Gastrocnemius medialis (tissue), 4 donors: ENCODE measurements around the gene FCRL5.

Experiments
- POLR2A ChIP-seq, 2 donors: fragments of 450-650 bp; IDR thresholded peaks; one replicate each; pipeline ENCODE4 v1.6.1; 2017; ENCODE audit warnings: antibody characterized with exemption in 2 of 2, mild to moderate bottlenecking in 2 of 2, moderate library complexity in 2 of 2
- TF ChIP-seq, protein P1 (sequence below), 5 experiments: fragments of 450-650 bp in 3 of 5; fragments of 200-600 bp in 2 of 5; sonication (generic) in 2 of 5; IDR thresholded peaks in 4 of 5; conservative IDR thresholded peaks in 1 of 5; 1 replicate in 4 of 5; 2 replicates in 1 of 5; pipeline ENCODE4 v1.5.1; 2016 to 2019; ENCODE audit warnings: antibody characterized with exemption in 5 of 5, mild to moderate bottlenecking in 3 of 5, moderate library complexity in 3 of 5

DNA sequence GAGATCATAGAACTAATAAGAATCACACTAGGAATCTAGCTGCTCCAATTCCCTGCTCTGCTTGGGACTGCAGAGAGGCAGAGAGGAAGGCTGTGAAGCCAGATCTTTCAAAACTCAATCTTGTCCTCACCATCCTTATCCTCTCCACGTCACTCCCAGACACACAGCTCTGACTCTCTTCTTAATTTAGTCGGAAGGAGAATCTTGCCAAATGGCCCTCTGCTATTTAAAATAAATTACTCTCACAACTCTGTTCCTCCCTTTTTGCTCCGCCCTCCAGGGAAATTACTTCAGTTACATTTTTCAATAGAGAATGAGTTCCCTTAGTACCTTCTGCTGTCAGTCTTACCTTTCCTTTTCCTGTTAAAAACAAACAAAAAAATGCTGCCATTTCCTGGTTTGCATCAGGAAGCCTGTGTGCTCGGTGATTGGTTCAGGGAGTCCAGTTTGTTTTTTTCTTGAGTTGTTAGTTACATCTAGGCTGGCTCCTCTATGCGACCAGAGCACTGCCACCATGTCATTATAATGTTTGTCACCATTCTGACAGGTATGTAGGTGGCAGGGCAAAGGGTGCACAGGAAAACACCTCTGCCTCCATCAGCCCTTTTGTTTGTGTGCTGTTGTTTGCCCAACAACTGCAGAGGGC, 80.1 kb downstream of the FCRL5 start:
- TF ChIP-seq, protein P1, sequence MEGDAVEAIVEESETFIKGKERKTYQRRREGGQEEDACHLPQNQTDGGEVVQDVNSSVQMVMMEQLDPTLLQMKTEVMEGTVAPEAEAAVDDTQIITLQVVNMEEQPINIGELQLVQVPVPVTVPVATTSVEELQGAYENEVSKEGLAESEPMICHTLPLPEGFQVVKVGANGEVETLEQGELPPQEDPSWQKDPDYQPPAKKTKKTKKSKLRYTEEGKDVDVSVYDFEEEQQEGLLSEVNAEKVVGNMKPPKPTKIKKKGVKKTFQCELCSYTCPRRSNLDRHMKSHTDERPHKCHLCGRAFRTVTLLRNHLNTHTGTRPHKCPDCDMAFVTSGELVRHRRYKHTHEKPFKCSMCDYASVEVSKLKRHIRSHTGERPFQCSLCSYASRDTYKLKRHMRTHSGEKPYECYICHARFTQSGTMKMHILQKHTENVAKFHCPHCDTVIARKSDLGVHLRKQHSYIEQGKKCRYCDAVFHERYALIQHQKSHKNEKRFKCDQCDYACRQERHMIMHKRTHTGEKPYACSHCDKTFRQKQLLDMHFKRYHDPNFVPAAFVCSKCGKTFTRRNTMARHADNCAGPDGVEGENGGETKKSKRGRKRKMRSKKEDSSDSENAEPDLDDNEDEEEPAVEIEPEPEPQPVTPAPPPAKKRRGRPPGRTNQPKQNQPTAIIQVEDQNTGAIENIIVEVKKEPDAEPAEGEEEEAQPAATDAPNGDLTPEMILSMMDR (IDR thresholded peaks at IDR 0.05 in 4 of 5, conservative IDR thresholded peaks at IDR 0.05 in 1 of 5): no peak
- TF ChIP-seq POLR2A (IDR thresholded peaks at IDR 0.05): no peak
